Activated naive CD8-positive, alpha-beta T cell treated with anti-CD3 and anti-CD28 coated beads for 36 hours (primary cell): ENCODE results near the gene TTN. TPM values are rescaled to one million over a fixed set of nuclear protein-coding genes. Genes with fewer than 3 reads are reported as not detected.

Experiments used
- DNase-seq: peaks from one replicate; pipeline ENCODE4 v3.0.0; 2021
- H3K27ac Mint-ChIP-seq: one replicate; pipeline ENCODE4 v1.8.0; 2022; ENCODE audit warnings: mild to moderate bottlenecking, moderate library complexity, mixed read lengths
- H3K27me3 Mint-ChIP-seq: one replicate; pipeline ENCODE4 v1.8.0; 2022; ENCODE audit warnings: mild to moderate bottlenecking, mixed read lengths
- H3K36me3 Mint-ChIP-seq: one replicate; pipeline ENCODE4 v1.8.0; 2021; ENCODE audit warnings: mild to moderate bottlenecking, mixed read lengths
- H3K4me1 Mint-ChIP-seq: one replicate; pipeline ENCODE4 v1.8.0; 2021; ENCODE audit warnings: mixed read lengths
- H3K4me3 Mint-ChIP-seq: one replicate; pipeline ENCODE4 v1.8.0; 2022; ENCODE audit warnings: mild to moderate bottlenecking, moderate library complexity, mixed read lengths
- H3K9me3 Mint-ChIP-seq: one replicate; pipeline ENCODE4 v1.8.0; 2022; ENCODE audit warnings: mixed read lengths
- total RNA-seq, 2 experiments: library from RNA; stranded (reverse); gene quantifications; one replicate each; pipeline ENCODE4 v1.2.3, GENCODE V29; 2021

Gene TTN
- total RNA-seq, 2 experiments from 2014 or later = 1.8 to 2.2 TPM

DNA sequence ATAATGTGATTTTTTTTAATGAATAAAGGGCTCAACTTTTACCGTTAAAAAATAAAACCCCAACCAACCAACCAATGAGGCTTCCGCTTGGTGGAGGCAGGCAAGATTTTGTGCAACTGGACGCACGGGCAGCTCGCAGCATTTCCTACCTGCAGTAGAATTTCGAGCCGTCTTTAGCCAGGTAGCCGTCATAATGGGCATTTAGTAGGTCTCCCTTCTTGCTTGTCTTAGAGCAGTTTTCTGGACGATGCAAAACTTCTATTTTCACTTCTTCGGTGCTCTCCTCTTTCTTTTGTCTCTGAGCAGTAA, 329.1 kb downstream of the TTN start:
- H3K36me3 Mint-ChIP-seq = peaks cover 5% of the 10 kb centered on the region
- no peaks in the 10 kb centered on the region for H3K9me3 Mint-ChIP-seq
- peaks cover 37% of the 10 kb centered on the region for H3K4me1 Mint-ChIP-seq
- H3K27me3 Mint-ChIP-seq = no peaks in the 10 kb centered on the region
- H3K4me3 Mint-ChIP-seq = peak overlapping the region; percentile 96
- H3K27ac Mint-ChIP-seq = peak overlapping the region; percentile 97
- no peak for DNase-seq

DNA sequence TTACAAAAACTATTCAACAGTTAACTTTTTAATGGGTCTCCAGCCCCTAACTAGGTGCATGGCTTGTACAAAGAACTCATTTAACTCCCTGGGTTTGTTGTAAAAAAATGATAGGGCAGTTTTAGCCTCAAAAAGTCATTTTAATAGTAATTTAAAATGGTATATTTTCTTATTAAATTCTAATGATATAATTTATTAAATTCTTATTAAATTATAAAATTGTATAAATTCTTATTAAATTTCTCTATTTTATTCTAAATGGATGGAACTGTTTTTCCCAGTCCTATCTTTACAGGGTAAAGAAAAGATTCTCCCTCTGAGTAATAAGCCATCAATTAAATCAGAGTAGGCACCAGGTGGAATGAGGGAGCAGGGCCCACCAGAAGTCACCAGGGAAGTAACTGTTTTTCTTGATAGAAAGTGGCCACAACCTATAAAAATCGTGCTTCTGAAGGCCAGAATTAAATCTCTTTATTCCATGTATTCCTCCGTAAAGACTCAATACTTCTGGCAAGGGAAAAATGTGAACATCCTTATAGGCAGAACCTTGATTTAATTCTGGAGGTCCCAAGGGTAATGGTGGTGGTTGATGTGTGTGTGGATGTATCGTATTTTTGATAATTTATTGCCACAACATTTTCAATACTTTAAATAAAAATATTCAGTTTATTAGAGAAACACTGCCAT, 329.6 kb downstream of the TTN start:
- H3K4me1 Mint-ChIP-seq = peaks cover 33% of the 10 kb centered on the region
- H3K36me3 Mint-ChIP-seq = peaks cover 4% of the 10 kb centered on the region
- H3K27ac Mint-ChIP-seq = no peak overlapping the region
- H3K27me3 Mint-ChIP-seq = no peaks in the 10 kb centered on the region
- H3K9me3 Mint-ChIP-seq = no peaks in the 10 kb centered on the region
- H3K4me3 Mint-ChIP-seq = peak overlapping the region; percentile 96
- no peak for DNase-seq

DNA sequence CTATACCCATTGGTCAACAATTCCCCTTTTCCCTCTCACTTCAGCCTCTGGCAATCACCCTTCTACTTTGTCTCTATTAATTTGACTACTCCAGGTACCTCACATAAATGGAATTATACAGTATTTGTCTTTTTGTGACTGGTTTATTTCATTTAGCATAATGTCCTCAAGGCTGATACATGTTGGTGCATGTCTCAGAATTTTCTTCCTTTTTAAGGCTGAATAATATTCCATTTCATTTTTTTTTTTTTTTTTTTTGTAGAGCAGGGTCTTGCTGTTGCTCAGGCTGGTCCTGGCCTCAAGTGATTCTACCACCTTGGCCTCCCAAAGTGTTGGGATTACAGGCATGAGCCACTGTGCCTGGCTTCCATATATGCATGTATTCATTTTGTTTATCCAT, 330.7 kb downstream of the TTN start:
- Mint-ChIP-seq H3K27ac (no peak overlapping the region), H3K4me3 (no peak overlapping the region), H3K36me3 (peaks cover 3% of the 10 kb centered on the region), H3K4me1 (peaks cover 23% of the 10 kb centered on the region), H3K9me3 (no peaks in the 10 kb centered on the region), H3K27me3 (no peaks in the 10 kb centered on the region)
- DNase-seq = no peak

Other genes starting within 250 kb of the TTN start
- 1 to 10 TPM; 4.8 to 5.6 TPM for gene CCDC141, start 242.7 kb upstream of the TTN start, total RNA-seq